ENCODE data around the gene GNRH2.

- TF ChIP-seq CTCF (conservative IDR thresholded peaks at IDR 0.05) (no peak), ZFX (IDR thresholded peaks at IDR 0.05) (no peak)
Measured at GRCh38 chr20:3044336-3044965, 1.0 kb downstream of the GNRH2 start.

Measured in C4-2B (cell line).